Measurements from ENCODE around the gene HIBCH. TPM values are rescaled to one million over a fixed set of nuclear protein-coding genes. Genes with fewer than 3 reads are reported as not detected.
"Not testable (repeated sequence)": the region's sequence is repeated elsewhere in the genome, so short reads cannot be mapped to it uniquely, and the experiment has no call there.

HIBCH gene
- total RNA-seq, 4 donors from 2014 or later: 15.6 to 19.9 (median 17.8) TPM

DNA sequence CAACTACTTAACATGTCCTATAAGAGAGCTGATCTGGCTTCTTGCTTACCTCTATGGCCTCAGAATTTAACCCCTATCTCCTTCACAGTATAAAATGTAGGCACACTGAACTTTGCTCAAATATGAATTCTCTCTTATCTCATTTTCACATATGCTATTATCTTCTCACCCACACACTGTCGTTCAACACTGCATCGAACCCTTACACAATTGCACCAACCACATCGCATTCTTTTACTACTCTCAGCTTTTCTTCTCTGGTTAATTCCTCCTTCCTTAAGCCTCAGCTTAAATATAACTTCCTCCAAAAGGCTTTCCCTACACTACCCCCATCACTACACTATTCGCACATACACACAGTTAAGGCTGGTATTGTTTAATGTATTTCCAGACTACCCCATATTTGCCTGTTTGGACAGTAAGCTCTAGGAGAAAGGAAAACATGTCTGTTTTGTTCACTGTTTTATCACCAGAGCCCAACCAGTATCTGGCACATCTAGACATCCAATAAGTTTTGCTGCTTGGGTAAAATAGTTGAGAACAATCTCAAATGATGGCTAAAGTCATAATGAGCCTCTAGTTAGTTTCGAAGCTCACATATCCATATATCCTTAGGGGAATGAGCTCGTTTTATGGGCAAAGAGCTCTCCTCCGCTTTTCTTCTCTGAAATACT is 47.7 kb downstream of the HIBCH start:
- Histone ChIP-seq H3K27me3 (no peaks in the 10 kb centered on the region), H3K4me1 (peaks cover 0 to 11% (median 0%) of the 10 kb centered on the region in 4 donors), H3K9me3 (peaks cover 0 to 6% (median 0%) of the 10 kb centered on the region in 4 donors), H3K4me3 (no peak overlapping the region), H3K27ac (no peak overlapping the region), H3K36me3 (peaks cover 0 to 27% (median 0%) of the 10 kb centered on the region in 3 donors)
- 71 to 77% methylated on average over 7 of the region's 7 CpGs for WGBS, 2 donors
- TF ChIP-seq POLR2A (IDR thresholded peaks at IDR 0.05) (no peak), EP300 (IDR thresholded peaks at IDR 0.05) (no peak)
- DNase-seq (ENCODE audit: low spot score in 2 of 2): no peak

DNA sequence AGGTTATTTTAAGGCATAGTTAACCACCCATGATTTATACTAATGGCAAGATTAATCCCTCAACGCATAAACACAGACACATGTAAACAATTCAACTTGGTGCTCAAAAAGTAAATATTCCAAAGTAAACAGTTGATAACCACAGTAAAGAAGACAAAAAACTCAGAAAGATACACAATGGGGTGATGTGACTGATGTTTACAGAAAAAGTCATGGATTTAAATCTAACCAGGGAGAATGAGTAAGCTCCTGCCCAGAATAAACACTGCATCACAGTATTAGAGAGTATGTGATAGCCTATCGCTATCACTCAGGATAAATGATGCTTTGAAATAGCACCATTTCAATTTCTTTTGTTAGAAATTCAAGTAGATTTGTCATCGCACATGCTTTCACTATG is 49.3 kb downstream of the HIBCH start:
- 89 to 90% methylated on average over 3 of the region's 3 CpGs for WGBS, 2 donors
- Histone ChIP-seq H3K27ac (no peak overlapping the region), H3K4me1 (peaks cover 0 to 10% (median 0%) of the 10 kb centered on the region in 4 donors), H3K27me3 (no peaks in the 10 kb centered on the region), H3K9me3 (peaks cover 0 to 9% (median 0%) of the 10 kb centered on the region in 4 donors), H3K36me3 (peaks cover 0 to 27% (median 0%) of the 10 kb centered on the region in 3 donors), H3K4me3 (no peak overlapping the region)
- TF ChIP-seq EP300 (IDR thresholded peaks at IDR 0.05) (no peak), POLR2A (IDR thresholded peaks at IDR 0.05) (no peak)
- TF ChIP-seq, protein P1, sequence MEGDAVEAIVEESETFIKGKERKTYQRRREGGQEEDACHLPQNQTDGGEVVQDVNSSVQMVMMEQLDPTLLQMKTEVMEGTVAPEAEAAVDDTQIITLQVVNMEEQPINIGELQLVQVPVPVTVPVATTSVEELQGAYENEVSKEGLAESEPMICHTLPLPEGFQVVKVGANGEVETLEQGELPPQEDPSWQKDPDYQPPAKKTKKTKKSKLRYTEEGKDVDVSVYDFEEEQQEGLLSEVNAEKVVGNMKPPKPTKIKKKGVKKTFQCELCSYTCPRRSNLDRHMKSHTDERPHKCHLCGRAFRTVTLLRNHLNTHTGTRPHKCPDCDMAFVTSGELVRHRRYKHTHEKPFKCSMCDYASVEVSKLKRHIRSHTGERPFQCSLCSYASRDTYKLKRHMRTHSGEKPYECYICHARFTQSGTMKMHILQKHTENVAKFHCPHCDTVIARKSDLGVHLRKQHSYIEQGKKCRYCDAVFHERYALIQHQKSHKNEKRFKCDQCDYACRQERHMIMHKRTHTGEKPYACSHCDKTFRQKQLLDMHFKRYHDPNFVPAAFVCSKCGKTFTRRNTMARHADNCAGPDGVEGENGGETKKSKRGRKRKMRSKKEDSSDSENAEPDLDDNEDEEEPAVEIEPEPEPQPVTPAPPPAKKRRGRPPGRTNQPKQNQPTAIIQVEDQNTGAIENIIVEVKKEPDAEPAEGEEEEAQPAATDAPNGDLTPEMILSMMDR (IDR thresholded peaks at IDR 0.05): no peak
- no peak for DNase-seq (ENCODE audit: low spot score in 2 of 2)

DNA sequence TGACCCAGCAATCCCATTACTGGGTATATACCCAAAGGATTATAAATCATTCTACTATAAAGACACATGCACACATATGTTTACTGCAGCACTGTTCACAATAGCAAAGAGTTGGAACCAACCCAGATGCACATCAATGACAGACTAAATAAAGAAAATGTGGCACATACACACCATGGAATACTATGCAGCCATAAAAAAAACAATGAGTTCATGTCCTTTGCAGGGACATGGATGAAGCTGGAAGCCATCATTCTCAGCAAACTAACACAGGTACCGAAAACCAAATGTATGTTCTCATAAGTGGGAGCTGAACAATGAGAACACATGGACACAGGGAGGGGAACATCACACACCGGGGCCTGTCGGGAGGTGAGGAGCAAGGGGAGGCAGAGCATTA is 49.9 kb downstream of the HIBCH start:
- not testable (repeated sequence) for H3K9me3 ChIP-seq; DNase-seq (ENCODE audit: low spot score in 2 of 2); H3K4me3 ChIP-seq; H3K27me3 ChIP-seq; H3K27ac ChIP-seq
- Histone ChIP-seq H3K36me3 (peaks cover 0 to 23% (median 0%) of the 10 kb centered on the region in 3 donors), H3K4me1 (peaks cover 0 to 10% (median 0%) of the 10 kb centered on the region in 4 donors)
- WGBS, 2 donors: 97 to 100% methylated on average over 3 of the region's 3 CpGs

DNA sequence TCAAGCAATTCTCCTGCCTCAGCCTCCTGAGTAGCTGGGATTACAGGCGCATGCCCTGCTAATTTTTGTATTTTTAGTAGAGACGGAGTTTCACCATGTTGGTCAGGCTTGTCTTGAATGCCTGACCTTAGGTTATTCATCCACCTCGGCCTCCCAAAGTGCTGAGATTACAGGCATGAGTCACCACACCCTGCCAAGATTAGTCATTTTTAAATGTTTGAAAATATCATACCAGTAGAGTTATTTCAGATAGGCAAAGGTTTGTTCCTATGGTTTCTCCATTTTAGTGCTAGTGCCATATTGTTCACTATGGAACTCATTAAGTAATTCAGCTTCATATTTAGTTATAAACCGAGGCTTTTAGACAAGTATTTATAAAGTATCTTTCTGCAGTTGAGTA is 52.3 kb downstream of the HIBCH start:
- Histone ChIP-seq H3K4me1 (peaks cover 0 to 6% (median 0%) of the 10 kb centered on the region in 4 donors), H3K36me3 (peaks cover 0 to 16% (median 0%) of the 10 kb centered on the region in 3 donors), H3K4me3 (no peak overlapping the region), H3K27me3 (no peaks in the 10 kb centered on the region), H3K27ac (no peak overlapping the region), H3K9me3 (peaks cover 0 to 6% (median 0%) of the 10 kb centered on the region in 4 donors)
- TF ChIP-seq EP300 (IDR thresholded peaks at IDR 0.05) (no peak), POLR2A (IDR thresholded peaks at IDR 0.05) (no peak)
- TF ChIP-seq, protein P1 (IDR thresholded peaks at IDR 0.05): no peak
- WGBS, 2 donors: 90 to 92% methylated on average over 4 of the region's 4 CpGs
- DNase-seq (ENCODE audit: low spot score in 2 of 2): no peak

DNA sequence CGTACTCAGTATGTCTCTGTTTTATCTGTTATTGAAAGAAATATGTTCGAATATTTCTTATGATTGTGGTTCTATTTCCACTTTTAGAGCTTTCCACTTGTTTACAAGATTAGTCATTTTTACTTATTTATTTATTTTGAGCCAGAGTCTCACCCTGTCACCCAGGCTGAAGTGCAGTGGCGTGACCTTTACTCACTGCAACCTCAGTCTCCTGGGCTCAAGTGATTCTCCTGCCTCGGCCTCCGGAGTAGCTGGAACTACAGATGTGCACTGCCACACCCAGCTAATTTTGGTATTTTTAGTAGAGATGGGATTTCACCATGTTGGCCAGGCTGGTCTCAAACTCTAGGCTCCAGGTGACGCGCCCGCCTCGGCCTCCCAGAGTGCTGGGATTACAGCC is 53.3 kb downstream of the HIBCH start:
- H3K4me1 ChIP-seq: no peaks in the 10 kb centered on the region
- H3K27ac ChIP-seq: no peak overlapping the region
- peaks cover 0 to 6% (median 0%) of the 10 kb centered on the region in 4 donors for H3K9me3 ChIP-seq
- TF ChIP-seq EP300 (IDR thresholded peaks at IDR 0.05): no peak
- TF ChIP-seq, protein P1 (IDR thresholded peaks at IDR 0.05): no peak
- no peak for TF ChIP-seq POLR2A (IDR thresholded peaks at IDR 0.05)
- H3K36me3 ChIP-seq: peaks cover 0 to 21% (median 0%) of the 10 kb centered on the region in 3 donors
- no peak overlapping the region for H3K4me3 ChIP-seq
- no peaks in the 10 kb centered on the region for H3K27me3 ChIP-seq
- DNase-seq (ENCODE audit: low spot score in 2 of 2): no peak
- WGBS, 2 donors: 98 to 99% methylated on average over 9 of the region's 9 CpGs

DNA sequence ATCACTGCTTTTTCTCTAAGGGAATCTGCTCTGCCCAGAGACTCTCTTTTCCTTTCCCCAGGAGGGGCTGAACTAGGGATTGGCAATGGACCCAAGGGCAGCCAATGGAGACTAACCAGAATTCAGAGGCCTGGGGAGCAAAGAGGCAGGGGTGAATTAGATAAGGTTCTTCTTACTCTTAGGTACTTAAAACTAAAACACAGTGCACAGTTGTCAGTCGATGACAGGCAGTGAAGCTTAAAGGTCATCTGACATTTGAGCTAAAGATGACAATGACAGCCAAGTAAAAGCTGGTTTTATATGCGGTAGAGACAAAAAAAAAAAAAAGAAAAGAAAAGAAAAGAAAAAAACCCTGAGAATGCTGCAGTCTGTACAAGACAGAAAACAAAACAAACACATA is 57.8 kb downstream of the HIBCH start:
- DNase-seq (ENCODE audit: low spot score in 2 of 2): no peak
- Histone ChIP-seq H3K4me3 (no peak overlapping the region), H3K36me3 (peaks cover 0 to 53% (median 6%) of the 10 kb centered on the region in 3 donors), H3K27ac (no peak overlapping the region), H3K27me3 (no peaks in the 10 kb centered on the region), H3K9me3 (peaks cover 0 to 6% (median 0%) of the 10 kb centered on the region in 4 donors), H3K4me1 (no peaks in the 10 kb centered on the region)
- TF ChIP-seq EP300 (IDR thresholded peaks at IDR 0.05) (no peak), POLR2A (IDR thresholded peaks at IDR 0.05) (no peak)
- TF ChIP-seq, protein P1 (IDR thresholded peaks at IDR 0.05): no peak
- WGBS, 2 donors: 68 to 74% methylated on average over 2 of the region's 2 CpGs

Data from tibial nerve (tissue), 4 donors.